Measurements from ENCODE around the gene EPB41L1.

- TF ChIP-seq SP1 (IDR thresholded peaks at IDR 0.05), result no peak
- TF ChIP-seq FOXK2 (IDR thresholded peaks at IDR 0.05), result no peak
- no peak for TF ChIP-seq BHLHE40 (IDR thresholded peaks at IDR 0.05; ENCODE audit: borderline replicate concordance)
- TF ChIP-seq ZNF384 (IDR thresholded peaks at IDR 0.05), result no peak
- no peak for TF ChIP-seq ELF4 (IDR thresholded peaks at IDR 0.05)
- no peak for TF ChIP-seq PKNOX1 (IDR thresholded peaks at IDR 0.05)
Observed at GRCh38 chr20:36125097-36125496, 29.4 kb upstream of the EPB41L1 start.
